NB4 (cell line): Measurements from ENCODE around the gene AHRR.
"Not testable (repeated sequence)": the region's sequence is repeated elsewhere in the genome, so short reads cannot be mapped to it uniquely, and the experiment has no call there.

Experiments
- CTCF ChIP-seq: IDR thresholded peaks from one replicate; pipeline ENCODE4 v1.5.1; 2012; ENCODE audit warnings: low read depth, low read length
- MYC ChIP-seq: IDR thresholded peaks from 2 replicates; pipeline ENCODE4 v1.6.1; 2011; ENCODE audit warnings: low read depth, low read length

- not testable (repeated sequence) for TF ChIP-seq CTCF, MYC
Measured at GRCh38 chr5:291345-291744, 30.2 kb upstream of the AHRR start.
